TTC549 (cell line): ENCODE data around the gene TMEM59L.
"Not testable (repeated sequence)": the region's sequence is repeated elsewhere in the genome, so short reads cannot be mapped to it uniquely, and the experiment has no call there.

Source experiments
- FAIRE-seq: peaks from 2 replicates; lab custom pipeline; 2012; peaks lifted over from hg19 to GRCh38; lab: Jason Lieb, UNC

Gene TMEM59L

GRCh38 chr19:18612772-18613588 is at the start of gene TMEM59L:
TMEM59L (plus strand) TSS chr19:18612870; CDS start chr19:18612959, 89 bp downstream.
- FAIRE-seq = no peak

DNA sequence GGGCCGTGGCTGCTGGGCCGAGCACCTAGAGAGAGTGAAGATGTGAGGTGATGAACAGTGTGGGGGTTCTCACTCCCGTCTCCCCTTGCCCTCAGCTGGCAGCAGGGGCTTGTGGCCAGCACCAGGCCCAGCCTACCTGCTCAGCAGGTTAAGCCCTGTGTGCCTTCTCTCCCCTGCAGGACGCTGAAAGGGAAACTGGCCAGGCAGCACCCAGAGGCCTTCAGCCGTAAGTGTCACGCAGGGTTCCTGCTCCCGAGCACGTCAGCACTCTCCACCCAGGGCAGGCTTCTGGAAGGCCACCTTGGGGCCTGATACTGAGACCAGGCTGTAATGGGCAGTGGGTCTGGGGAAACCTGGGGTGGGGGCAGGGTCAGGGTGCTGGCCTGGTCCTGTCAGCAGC is 45.7 kb upstream of the TMEM59L start:
- no peak for FAIRE-seq

DNA sequence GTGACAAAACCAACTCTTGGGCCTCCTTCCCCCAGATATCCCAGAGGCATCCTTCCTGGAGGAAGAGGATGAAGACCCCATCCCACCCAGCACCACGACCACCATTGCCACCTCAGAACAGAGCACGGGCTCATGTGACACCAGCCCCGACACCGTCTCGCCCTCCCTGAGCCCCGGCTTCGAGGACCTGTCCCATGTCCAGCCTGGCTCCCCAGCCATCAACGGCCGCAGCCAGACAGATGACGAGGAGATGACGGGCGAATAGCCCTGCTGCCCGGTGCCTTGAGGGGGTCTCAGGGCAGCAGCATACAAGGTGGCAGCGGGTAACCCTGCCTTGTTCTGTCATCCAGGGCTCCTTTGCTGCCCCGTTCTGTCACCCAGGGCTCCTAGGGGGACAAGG is 44.3 kb upstream of the TMEM59L start:
- no peak for FAIRE-seq

DNA sequence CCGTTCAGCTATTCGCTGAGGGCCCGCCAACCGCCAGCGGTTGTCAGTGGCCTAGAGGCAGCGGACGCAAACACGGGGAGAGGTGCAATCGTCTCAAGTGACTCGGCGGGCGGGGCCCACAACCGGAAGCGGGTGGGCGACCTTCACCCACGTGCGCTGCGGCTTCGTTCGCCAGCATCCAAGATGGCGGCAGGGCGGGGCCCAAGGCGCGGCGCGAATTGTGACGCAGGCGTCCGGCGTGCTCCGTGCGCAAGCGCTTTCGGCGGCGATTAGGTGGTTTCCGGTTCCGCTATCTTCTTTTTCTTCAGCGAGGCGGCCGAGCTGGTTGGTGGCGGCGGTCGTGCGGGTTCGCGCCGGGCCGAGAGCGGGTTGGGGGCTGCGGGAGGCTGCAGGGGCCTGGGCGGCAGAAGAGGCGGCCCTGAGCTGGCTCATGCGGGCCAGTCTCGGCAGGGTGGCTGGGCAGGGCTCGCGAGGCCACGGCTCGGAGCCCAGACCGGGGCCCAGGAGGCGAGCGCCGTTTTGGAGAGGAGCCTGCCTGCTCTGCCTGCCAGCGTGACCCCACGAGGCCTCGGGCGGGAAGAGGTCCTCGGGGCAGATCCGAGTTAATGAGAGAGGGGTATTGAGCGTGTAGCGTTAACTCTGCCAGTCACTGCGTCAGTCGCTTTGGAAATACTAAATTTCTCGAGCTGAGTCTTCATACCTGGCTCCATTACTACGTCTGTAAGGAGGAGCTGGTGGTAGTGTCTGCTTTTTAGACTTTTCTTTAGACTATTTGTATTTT is 40.9 kb upstream of the TMEM59L start, which contains the start of gene UBA52:
Gene UBA52, plus strand, starts transcription at position 294 of the 781 bp plus-strand sequence. CDS start 1,444 bp downstream, outside the sequence.
- peak; percentile 77 for FAIRE-seq

GRCh38 chr19:18574691-18575291 is 37.9 kb upstream of the TMEM59L start:
- no peak for FAIRE-seq

- no peak for FAIRE-seq
Measured at GRCh38 chr19:18576383-18576782, 36.3 kb upstream of the TMEM59L start.

GRCh38 chr19:18577365-18577914 is 35.2 kb upstream of the TMEM59L start:
- FAIRE-seq = no peak

DNA sequence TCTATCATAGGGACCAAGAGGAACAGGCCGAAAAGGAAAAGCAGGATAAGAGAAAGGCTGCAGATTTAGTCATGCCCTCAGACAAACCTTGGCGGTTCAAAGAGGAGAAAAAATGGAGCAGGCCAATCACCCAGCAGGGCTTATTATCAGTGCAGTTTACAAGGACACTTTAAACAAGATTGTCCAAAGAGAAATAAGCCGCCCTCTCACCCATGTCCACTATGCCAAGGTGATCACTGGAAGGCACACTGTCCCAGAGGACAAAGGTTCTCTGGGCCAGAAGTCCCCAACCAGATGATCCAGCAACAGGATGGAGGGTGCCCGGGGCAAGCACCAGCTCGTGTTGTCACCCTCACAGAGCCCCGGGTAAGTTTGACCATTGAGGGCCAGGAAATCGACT is 32.4 kb upstream of the TMEM59L start:
- FAIRE-seq = no peak

DNA sequence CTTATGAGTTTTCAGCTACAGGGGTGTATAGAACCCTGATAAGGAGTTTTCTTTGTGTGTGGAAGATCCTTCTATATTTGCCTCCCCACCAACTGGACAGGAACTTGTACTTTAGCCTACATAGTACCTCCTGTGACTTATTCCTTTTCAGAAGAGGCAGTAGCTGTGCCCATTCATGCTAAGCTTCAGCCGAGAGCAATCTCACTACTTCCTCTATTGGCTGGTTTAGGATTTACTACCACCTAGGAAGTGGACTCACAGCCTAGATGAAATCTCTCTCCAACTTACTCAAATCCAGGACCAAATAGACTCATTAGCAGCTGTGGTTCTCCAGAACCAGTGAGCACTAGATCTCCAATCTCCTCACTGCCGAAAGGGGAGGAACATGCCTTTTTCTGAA is 26.4 kb upstream of the TMEM59L start:
- no peak for FAIRE-seq

DNA sequence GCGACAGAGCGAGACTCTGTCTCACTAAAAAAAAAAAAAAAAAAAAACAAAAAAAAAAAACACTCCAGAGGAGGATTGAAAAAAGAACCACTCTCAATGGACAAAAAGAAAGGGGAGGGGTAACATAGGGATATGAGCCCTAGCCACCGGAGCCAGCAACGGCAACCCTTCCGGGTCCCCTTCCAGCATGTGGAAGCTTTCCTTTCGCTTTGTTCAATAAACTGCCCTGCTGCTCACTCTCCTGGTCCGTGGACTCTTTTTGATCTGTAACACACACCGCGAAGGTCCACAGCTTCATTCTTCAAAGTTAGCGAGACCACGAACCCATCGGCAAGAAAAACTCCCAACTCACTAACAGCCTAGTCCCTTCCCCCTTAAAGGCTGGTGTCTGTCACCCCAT is 25.1 kb upstream of the TMEM59L start:
- FAIRE-seq = no peak

DNA sequence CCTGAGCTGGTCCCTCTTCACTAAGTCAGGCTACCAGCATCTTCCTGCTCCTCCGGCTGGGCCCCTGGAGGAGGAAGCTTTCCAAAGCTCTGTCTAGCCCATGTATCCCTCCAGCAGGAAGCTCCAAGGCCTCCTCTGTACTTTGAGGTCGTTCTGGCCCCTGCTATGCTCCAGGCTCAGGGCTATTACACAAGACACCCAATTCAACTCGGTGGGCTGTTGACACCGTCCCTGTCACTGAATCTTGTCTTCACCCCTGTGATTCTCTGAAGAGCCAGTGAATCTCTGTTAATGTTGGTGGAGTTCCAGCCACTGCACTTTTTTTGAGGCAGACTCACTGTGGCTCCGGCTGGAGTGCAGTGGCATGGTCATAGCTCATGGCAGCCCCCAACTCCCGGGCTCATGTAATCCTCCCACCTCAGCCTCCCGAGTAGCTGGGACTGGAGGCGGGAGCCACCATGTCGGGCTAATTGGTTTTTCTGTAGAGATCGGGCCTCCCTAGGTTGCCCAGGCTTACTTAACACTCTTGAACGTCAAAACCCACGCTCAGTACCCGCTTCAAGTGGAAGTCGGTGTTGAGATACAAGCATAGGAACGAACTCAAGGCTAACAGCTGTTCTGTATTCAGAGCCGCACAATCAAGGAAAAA is 24.6 kb upstream of the TMEM59L start:
- no peak for FAIRE-seq

GRCh38 chr19:18588611-18589379 is 23.9 kb upstream of the TMEM59L start, which contains the start of gene REX1BD:
REX1BD (plus strand) TSS chr19:18588798; CDS start chr19:18588802, 4 bp downstream.
- no peak for FAIRE-seq

GRCh38 chr19:18589380-18590272 is 23.0 kb upstream of the TMEM59L start:
- FAIRE-seq = peak; percentile 69

DNA sequence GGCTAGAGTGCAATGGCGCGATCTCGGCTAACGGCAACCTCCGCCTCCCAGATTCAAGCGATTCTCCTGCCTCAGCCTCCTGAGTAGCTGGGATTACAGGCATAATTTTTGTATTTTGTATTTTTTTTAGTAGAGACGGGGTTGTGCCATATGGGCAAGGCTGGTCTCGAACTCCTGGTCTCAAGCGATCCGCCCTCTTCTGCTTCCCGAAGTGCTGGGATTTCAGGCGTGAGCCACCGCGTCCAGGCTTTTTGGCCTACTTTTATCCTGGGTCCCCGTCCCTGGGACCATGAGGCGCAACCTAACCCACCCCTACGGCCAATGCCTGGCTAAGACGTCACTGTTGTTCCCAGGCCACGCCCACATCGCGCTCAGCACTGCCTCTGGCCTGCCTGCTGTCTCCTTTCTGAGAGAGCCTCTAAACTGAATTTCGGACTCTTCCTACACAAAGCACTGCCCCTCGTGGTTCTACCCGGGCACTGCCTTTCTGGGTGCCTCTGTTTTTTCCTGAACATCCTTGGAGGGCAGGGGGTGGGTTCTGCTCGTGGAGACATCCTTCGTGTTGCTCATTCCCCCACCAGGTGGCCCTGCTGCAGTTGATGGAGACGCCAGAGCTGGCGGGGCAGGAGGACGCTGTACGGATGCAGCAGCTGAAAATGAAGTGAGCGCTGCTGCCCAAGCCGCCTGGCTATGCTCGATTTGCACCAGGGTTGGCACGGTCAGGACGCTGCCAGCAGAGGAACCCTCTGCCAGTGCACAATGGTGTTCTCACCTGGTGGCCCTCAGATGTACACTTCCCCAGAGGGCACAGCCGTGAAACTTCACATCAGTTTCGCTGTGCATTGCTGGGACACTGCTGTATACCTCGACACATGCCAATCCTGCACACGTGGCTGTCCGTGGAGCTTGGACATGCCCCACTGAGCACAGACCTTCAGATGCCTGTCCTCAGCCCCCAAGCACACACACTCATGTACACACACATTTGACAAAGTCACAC is 22.1 kb upstream of the TMEM59L start:
- FAIRE-seq = peak; percentile 94

DNA sequence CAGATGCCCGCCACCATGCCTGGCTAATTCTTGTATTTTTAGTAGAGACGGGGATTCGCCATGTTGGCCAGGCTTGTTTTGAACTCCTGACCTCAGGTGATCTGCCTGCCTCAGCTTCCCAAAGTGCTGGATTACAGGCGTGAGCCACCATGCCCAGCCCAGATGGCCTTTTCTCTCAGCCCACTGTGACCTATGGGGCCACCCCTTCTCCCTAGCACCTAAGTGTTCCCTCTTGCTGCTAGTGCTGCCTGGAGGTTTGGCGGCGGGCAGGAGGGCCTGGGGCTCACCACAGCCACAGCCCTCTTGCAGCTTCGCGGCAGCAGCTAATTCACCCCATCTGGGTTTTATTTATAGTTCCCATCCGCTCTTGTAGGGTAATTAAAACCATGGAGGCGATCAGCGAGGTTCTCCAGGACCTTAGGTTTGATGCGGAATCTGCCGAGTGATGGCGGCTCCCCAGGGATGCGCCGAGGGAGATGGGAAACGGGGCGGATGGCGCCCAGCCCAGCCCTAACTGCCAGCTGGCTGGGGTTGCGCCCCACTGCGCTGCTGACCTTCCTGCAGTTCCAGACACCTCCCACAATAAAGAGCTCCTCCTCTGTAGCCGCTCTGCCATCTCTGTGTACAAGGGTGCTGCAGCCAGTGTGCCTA is 20.8 kb upstream of the TMEM59L start:
- no peak for FAIRE-seq

DNA sequence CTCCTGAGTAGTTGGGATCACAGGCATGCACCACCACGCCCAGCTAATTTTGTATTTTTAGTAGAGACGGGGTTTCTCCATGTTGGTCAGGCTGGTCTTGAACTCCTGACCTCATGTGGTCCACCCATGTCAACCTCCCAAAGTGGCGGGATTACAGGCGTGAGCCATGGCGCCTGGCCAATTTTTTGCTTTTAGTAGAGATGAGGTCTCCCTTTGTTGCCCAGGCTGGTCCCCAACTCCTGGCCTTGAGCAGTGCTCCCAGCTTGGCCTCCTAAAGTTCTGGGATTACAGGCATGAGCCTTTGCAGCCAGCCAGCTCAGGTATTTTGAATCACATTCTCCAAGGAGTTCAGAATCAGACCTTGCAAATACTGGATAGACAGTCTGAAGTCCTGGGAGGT is 19.9 kb upstream of the TMEM59L start:
- not testable (repeated sequence) for FAIRE-seq

GRCh38 chr19:18593367-18594095 is 19.1 kb upstream of the TMEM59L start:
- no peak for FAIRE-seq
